ENCODE results near the gene SLC20A1.

SLC20A1 gene

DNA sequence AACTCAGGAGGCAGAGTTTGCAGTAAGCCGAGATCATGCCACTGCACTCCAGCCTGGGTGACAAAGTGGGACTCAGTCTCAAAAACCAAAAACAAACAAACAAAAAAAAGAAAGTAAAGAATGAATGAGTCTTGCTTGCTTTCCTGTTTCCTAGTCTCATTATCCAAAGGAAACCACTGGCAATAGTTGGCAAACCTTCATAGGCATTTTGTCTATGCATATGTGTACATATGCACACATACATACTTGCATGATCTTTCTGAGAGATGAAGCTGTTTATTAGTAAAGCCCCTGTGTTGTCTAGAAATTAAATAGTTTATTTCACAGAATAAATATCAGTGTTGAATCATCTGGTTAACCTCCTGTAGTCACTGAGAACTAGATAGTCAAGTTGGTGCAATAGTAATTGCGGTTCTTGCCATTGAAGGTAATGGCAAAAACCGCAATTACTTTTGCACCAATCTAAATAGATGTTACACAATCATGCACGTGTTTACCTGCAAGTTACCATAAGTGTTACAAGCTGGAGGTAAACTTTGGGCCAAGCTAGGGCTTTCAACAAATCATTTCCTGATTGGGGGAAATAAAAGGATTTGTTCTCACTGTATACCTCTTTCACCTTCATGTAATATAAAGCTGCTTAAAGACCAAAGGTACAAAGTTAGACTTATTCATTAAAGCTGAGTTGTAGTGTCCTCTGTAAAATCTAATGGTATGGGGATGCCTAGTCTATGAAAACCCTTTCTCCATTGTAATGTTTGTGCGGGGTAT lies 24.7 kb downstream of the SLC20A1 start:
- no peak overlapping the region for H3K4me3 ChIP-seq (replicated peaks; ENCODE audit: low read depth, low read length)
- DNase-seq (ENCODE audit: low read depth), result no peak
- TF ChIP-seq, protein P1, sequence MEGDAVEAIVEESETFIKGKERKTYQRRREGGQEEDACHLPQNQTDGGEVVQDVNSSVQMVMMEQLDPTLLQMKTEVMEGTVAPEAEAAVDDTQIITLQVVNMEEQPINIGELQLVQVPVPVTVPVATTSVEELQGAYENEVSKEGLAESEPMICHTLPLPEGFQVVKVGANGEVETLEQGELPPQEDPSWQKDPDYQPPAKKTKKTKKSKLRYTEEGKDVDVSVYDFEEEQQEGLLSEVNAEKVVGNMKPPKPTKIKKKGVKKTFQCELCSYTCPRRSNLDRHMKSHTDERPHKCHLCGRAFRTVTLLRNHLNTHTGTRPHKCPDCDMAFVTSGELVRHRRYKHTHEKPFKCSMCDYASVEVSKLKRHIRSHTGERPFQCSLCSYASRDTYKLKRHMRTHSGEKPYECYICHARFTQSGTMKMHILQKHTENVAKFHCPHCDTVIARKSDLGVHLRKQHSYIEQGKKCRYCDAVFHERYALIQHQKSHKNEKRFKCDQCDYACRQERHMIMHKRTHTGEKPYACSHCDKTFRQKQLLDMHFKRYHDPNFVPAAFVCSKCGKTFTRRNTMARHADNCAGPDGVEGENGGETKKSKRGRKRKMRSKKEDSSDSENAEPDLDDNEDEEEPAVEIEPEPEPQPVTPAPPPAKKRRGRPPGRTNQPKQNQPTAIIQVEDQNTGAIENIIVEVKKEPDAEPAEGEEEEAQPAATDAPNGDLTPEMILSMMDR (IDR thresholded peaks at IDR 0.05; ENCODE audit: low read length, missing control alignments), result no peak

DNA sequence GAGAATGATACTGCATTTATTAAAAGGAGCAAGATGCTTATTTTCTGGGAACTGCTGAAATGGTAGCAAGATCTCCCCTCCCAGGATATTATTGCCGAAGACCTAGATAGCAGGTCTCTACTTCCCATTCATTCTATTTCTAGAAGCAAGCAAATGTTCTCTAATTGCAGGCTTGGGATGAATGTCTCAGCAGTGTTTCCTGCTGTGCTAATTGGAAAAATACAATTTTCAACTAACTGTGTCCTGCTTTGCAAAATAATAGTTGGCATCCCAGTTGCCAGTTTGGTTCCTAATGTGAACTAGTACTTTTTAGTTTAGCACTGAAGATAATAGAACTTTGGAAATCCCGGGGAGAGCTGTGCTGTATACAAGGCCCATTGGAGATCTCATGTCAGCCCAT lies 26.1 kb downstream of the SLC20A1 start:
- no peak overlapping the region for H3K4me3 ChIP-seq (replicated peaks; ENCODE audit: low read depth, low read length)

DNA sequence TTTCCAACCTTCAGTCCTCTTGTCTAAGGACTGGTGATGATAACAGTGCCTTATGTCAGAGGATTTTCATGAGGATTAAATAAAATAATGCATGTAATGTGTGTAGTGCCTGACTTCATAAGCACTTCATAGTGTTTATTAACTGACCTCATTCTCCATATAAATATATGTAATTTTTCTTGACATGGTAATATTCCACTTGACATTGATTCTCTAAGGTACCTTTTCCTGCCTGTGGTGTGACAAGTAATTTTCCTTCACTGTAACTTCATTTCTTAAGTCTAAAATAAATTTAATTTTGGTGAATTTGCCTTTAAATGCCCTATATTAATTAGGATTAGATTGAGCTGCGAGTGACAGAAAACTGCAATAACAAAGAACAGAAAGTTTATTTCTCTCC lies 27.3 kb downstream of the SLC20A1 start:
- DNase-seq (ENCODE audit: low read depth), result no peak
- TF ChIP-seq, protein P1 (IDR thresholded peaks at IDR 0.05; ENCODE audit: low read length, missing control alignments), result no peak
- no peak overlapping the region for H3K4me3 ChIP-seq (replicated peaks; ENCODE audit: low read depth, low read length)

More for the DNA sequence above, 26.1 kb downstream of the SLC20A1 start:
- TF ChIP-seq, protein P1 (IDR thresholded peaks at IDR 0.05; ENCODE audit: low read length, missing control alignments), result no peak
- DNase-seq (ENCODE audit: low read depth), result no peak

DNA sequence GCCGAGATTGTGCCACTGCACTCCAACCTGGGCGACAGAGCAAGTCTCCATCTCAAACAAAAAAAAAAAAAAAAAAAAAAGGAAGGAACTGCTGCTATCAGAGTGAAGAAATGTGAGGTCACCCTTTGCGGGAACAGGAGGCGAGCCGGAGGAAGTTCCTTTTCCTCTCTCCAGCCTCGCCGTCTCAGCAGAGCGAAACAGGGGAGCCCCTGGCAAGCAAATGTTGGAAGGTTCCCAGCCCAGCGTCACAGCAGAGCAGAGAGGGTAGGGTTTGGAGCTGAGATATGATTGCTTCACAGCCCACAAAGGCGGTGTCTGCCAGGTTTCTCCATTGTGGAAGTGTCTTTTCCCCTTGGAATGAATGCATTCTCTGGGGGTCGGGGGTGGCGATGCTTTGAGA lies 28.5 kb downstream of the SLC20A1 start:
- TF ChIP-seq, protein P1 (IDR thresholded peaks at IDR 0.05; ENCODE audit: low read length, missing control alignments), result no peak
- no peak overlapping the region for H3K4me3 ChIP-seq (replicated peaks; ENCODE audit: low read depth, low read length)
- DNase-seq (ENCODE audit: low read depth), result peak; percentile 95

DNA sequence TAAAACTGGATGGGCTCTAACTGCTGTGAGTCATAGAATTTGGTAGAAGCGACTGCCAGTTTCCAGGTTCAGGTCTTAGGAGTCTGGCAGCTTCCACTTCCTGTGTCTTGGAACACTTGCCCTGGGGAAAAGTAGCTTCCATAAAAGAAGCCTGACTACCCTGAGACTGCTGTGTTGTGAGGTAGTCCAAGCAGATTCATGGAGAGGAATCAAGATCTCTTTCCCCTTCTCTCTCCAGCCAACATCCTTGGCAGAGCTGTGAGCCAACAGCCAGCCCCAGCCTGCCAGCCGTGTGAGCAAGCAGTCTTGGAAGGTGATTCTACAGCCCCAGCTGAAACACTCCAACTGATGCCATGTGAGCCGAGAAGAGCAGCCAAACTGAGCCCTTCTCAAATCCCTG lies 33.7 kb downstream of the SLC20A1 start:
- TF ChIP-seq, protein P1 (IDR thresholded peaks at IDR 0.05; ENCODE audit: low read length, missing control alignments), result no peak
- no peak for DNase-seq (ENCODE audit: low read depth)
- H3K4me3 ChIP-seq (replicated peaks; ENCODE audit: low read depth, low read length), result no peak overlapping the region

DNA sequence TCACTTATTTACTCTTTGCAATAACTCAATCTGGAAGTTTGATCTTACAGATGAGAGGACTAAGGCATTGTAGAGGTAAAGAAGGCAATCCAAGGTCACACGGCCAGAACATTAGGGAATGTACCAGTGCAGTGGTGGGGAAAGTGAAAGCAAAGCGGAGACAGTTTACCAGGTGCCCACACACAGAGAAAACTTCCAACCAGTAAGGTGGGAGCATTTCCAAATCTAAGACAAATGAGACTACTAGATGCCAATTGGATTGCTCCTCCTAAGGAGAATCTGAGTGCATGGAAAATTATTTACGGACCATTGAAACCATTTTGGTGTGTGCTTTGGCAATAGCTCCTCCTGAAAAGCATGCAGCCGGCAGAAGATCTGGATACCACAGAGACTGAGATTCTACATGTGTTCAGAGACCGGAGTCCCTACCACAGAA lies 34.9 kb downstream of the SLC20A1 start:
- TF ChIP-seq, protein P1 (IDR thresholded peaks at IDR 0.05; ENCODE audit: low read length, missing control alignments), result no peak
- no peak for DNase-seq (ENCODE audit: low read depth)
- H3K4me3 ChIP-seq (replicated peaks; ENCODE audit: low read depth, low read length), result no peak overlapping the region

DNA sequence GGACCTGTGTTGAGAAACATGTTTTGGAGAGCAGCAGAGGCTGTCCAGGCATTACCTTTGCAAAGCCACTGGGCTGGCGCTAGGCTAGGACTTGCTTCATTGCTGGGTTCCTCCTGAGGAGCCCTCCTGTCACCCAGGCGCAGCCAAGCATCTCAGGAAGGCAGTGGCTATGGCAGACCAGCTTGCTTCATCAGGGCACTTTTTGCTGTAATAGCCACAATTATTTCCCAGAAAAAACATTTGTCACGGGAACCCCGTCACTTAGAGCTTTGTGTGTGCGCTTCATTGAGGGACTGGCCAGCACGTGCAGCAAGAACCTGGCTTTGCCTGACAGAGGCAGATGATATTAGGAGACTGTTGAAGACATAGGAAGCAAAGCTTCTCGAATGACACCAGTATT lies 36.4 kb downstream of the SLC20A1 start:
- no peak for DNase-seq (ENCODE audit: low read depth)
- H3K4me3 ChIP-seq (replicated peaks; ENCODE audit: low read depth, low read length), result no peak overlapping the region
- TF ChIP-seq, protein P1 (IDR thresholded peaks at IDR 0.05; ENCODE audit: low read length, missing control alignments), result no peak

Measured in fibroblast of pulmonary artery (primary cell).